Neural cell (in vitro differentiated cells): Measurements from ENCODE around the gene PPFIA1. TPM values are rescaled to one million over a fixed set of nuclear protein-coding genes. Genes with fewer than 3 reads are reported as not detected.

ENCODE experiments used
- H2AFZ ChIP-seq: fragments of 200-600, 300-800 bp; sonication (generic), shearing (Covaris generic); 2 replicates; pipeline ENCODE4 v1.6.0; 2014; ENCODE audit warnings: low read depth, mild to moderate bottlenecking, antibody characterized with exemption, low read length, moderate library complexity
- H3F3A ChIP-seq: fragments of 200-600 bp; shearing (Covaris generic); 2 replicates; pipeline ENCODE4 v1.6.1; 2016; ENCODE audit warnings: mild to moderate bottlenecking, moderate library complexity, mixed read lengths, antibody characterized with exemption, low read length; ENCODE audit not compliant: insufficient read depth, poor library complexity, severe bottlenecking
- H3K27ac ChIP-seq: fragments of 200-600, 300-800 bp; sonication (generic), shearing (Covaris generic); 2 replicates; pipeline ENCODE4 v1.5.1; 2014; ENCODE audit warnings: mild to moderate bottlenecking, low read length, moderate library complexity
- H3K27me3 ChIP-seq: fragments of 300-800, 200-600 bp; sonication (generic), shearing (Covaris generic); 2 replicates; pipeline ENCODE4 v1.6.0; 2014; ENCODE audit warnings: mild to moderate bottlenecking, low read depth, low read length, moderate library complexity; ENCODE audit not compliant: insufficient read depth
- H3K36me3 ChIP-seq: fragments of 300-800, 200-600 bp; sonication (generic), shearing (Covaris generic); 2 replicates; pipeline ENCODE4 v1.5.1; 2014; ENCODE audit warnings: mild to moderate bottlenecking, antibody characterized with exemption, low read length, moderate library complexity; ENCODE audit not compliant: insufficient read depth
- H3K4me2 ChIP-seq: fragments of 300-800, 200-600 bp; sonication (generic), shearing (Covaris generic); 2 replicates; pipeline ENCODE4 v1.6.0; 2014; ENCODE audit warnings: mild to moderate bottlenecking, low read length
- H3K4me3 ChIP-seq: fragments of 300-800, 200-600 bp; sonication (generic), shearing (Covaris generic); 2 replicates; pipeline ENCODE4 v1.5.1; 2014; ENCODE audit warnings: mild to moderate bottlenecking, low read length, moderate library complexity
- H3K79me2 ChIP-seq: fragments of 200-600 bp; shearing (Covaris generic); replicated peaks from 2 replicates; pipeline ENCODE4 v1.6.0; 2014; ENCODE audit warnings: mild to moderate bottlenecking, low read length, moderate library complexity; ENCODE audit not compliant: insufficient read depth
- H3K9ac ChIP-seq: fragments of 300-800, 200-600 bp; sonication (generic), shearing (Covaris generic); 2 replicates; pipeline ENCODE4 v1.6.1; 2016; ENCODE audit warnings: mild to moderate bottlenecking, low read length, mixed read lengths
- H3K9me2 ChIP-seq: fragments of 200-600 bp; shearing (Covaris generic); 2 replicates; pipeline ENCODE4 v1.6.1; 2016; ENCODE audit warnings: mild to moderate bottlenecking, low read length, mixed read lengths; ENCODE audit not compliant: insufficient read depth
- H3K9me3 ChIP-seq: fragments of 200-600, 300-800 bp; sonication (generic), shearing (Covaris generic); 2 replicates; pipeline ENCODE4 v1.6.1; 2016; ENCODE audit warnings: mild to moderate bottlenecking, mixed run types, low read length, moderate library complexity, mixed read lengths
- H4K20me1 ChIP-seq: fragments of 200-600 bp; shearing (Covaris generic); 2 replicates; pipeline ENCODE4 v1.6.1; 2016; ENCODE audit warnings: mild to moderate bottlenecking, mixed run types; ENCODE audit not compliant: insufficient read depth
- EP300 ChIP-seq: fragments of 450-650 bp; conservative IDR thresholded peaks from 2 replicates; pipeline ENCODE4 v1.6.1; 2014; ENCODE audit warnings: antibody characterized with exemption, mild to moderate bottlenecking, moderate library complexity; ENCODE audit not compliant: poor library complexity, severe bottlenecking
- EZH2 ChIP-seq: fragments of 200-600, 300-800 bp; shearing (Covaris generic), sonication (generic); IDR thresholded peaks from 2 replicates; pipeline ENCODE4 v1.6.1; 2014; ENCODE audit warnings: antibody characterized with exemption, low read length, borderline replicate concordance, mild to moderate bottlenecking; ENCODE audit not compliant: insufficient read depth, poor library complexity, severe bottlenecking
- MXI1 ChIP-seq: fragments of 450-650 bp; conservative IDR thresholded peaks from 2 replicates; pipeline ENCODE4 v1.6.1; 2014; ENCODE audit warnings: antibody characterized with exemption, mild to moderate bottlenecking; ENCODE audit not compliant: poor library complexity, severe bottlenecking
- POLR2AphosphoS5 ChIP-seq: IDR thresholded peaks from 2 replicates; pipeline ENCODE4 v1.6.1; 2012
- SMC3 ChIP-seq: fragments of 450-650 bp; conservative IDR thresholded peaks from 2 replicates; pipeline ENCODE4 v1.6.1; 2014; ENCODE audit warnings: antibody characterized with exemption, mild to moderate bottlenecking, moderate library complexity; ENCODE audit not compliant: poor library complexity
- TAF1 ChIP-seq: IDR thresholded peaks from 2 replicates; pipeline ENCODE4 v1.6.1; 2012; ENCODE audit warnings: low read depth
- polyA plus RNA-seq: library from polyadenylated mRNA; depleted of rRNA; stranded (reverse); fragments of >200 nt; gene quantifications from 2 replicates; pipeline ENCODE4 v1.2.3, GENCODE V29; 2014
- TF ChIP-seq, protein P1 (sequence below): IDR thresholded peaks from 2 replicates; pipeline ENCODE4 v1.6.1; 2012; ENCODE audit warnings: borderline replicate concordance

Gene PPFIA1
- polyA plus RNA-seq, 1 donor from 2014 or later: 48.9 TPM

- H3K9me2 ChIP-seq: no peaks in the 10 kb centered on the region
- no peak overlapping the region for H3K9ac ChIP-seq
- TF ChIP-seq TAF1: no peak
- H4K20me1 ChIP-seq: no peaks in the 10 kb centered on the region
- no peaks in the 10 kb centered on the region for H3K27me3 ChIP-seq
- peaks cover 7% of the 10 kb centered on the region for H3K36me3 ChIP-seq
- no peaks in the 10 kb centered on the region for H3F3A ChIP-seq
- no peak overlapping the region for H3K27ac ChIP-seq
- H3K4me2 ChIP-seq: no peak overlapping the region
- no peak overlapping the region for H2AFZ ChIP-seq
- no peak overlapping the region for H3K4me3 ChIP-seq
- no peaks in the 10 kb centered on the region for H3K9me3 ChIP-seq
- H3K79me2 ChIP-seq: no peaks in the 10 kb centered on the region
Observed at GRCh38 chr11:70427436-70427835, 156.9 kb downstream of the PPFIA1 start.

DNA sequence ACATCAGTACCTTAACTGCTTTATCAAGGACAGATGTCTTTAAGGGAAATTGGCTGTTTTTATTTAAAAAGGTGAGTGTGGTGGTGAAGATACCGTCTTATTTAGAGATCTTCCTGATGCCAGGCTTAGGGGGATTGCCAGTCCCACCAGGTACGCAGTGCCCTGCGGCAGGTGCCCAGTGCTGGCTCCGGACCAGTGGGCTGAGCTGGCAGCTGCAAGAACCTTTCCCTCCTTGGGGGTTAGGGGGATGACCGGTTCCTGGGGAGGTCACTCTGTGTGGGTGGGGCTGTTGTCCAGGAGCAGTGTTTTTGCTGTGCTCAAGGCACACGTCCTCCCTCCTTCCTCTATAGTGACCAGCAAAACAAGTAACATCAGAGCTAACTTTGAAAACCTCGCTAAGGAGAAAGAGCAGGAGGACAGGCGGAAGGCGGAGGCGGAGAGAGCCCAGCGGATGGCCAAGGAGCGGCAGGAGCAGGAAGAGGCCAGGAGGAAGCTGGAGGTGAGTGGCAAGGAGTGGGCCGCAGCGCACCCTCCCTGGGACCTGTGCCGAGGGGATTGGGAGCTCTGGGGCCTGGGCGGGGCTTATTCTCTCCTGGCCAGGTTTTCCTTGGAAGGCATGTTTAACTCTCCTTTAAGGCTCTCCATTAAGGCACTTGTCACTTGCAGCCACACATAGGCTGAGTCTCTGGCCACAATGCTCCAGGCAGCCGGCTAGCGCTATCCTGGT, 158.4 kb downstream of the PPFIA1 start:
- TF ChIP-seq MXI1 (no peak), SMC3 (no peak), EZH2 (no peak)
- TF ChIP-seq, protein P1, sequence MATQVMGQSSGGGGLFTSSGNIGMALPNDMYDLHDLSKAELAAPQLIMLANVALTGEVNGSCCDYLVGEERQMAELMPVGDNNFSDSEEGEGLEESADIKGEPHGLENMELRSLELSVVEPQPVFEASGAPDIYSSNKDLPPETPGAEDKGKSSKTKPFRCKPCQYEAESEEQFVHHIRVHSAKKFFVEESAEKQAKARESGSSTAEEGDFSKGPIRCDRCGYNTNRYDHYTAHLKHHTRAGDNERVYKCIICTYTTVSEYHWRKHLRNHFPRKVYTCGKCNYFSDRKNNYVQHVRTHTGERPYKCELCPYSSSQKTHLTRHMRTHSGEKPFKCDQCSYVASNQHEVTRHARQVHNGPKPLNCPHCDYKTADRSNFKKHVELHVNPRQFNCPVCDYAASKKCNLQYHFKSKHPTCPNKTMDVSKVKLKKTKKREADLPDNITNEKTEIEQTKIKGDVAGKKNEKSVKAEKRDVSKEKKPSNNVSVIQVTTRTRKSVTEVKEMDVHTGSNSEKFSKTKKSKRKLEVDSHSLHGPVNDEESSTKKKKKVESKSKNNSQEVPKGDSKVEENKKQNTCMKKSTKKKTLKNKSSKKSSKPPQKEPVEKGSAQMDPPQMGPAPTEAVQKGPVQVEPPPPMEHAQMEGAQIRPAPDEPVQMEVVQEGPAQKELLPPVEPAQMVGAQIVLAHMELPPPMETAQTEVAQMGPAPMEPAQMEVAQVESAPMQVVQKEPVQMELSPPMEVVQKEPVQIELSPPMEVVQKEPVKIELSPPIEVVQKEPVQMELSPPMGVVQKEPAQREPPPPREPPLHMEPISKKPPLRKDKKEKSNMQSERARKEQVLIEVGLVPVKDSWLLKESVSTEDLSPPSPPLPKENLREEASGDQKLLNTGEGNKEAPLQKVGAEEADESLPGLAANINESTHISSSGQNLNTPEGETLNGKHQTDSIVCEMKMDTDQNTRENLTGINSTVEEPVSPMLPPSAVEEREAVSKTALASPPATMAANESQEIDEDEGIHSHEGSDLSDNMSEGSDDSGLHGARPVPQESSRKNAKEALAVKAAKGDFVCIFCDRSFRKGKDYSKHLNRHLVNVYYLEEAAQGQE: no peak
- H3K36me3 ChIP-seq: peaks cover 7% of the 10 kb centered on the region
- H3K27me3 ChIP-seq: no peaks in the 10 kb centered on the region
- H3K79me2 ChIP-seq: no peaks in the 10 kb centered on the region
- no peaks in the 10 kb centered on the region for H3K9me2 ChIP-seq
- no peaks in the 10 kb centered on the region for H4K20me1 ChIP-seq
- no peak overlapping the region for H3K4me3 ChIP-seq
- H3F3A ChIP-seq: no peaks in the 10 kb centered on the region
- no peak overlapping the region for H3K27ac ChIP-seq
- no peak overlapping the region for H3K4me2 ChIP-seq
- H3K9ac ChIP-seq: no peak overlapping the region
- no peaks in the 10 kb centered on the region for H3K9me3 ChIP-seq
- H2AFZ ChIP-seq: no peak overlapping the region

- Histone ChIP-seq H3K36me3 (peaks cover 7% of the 10 kb centered on the region), H3K27me3 (no peaks in the 10 kb centered on the region)
Observed at GRCh38 chr11:70429428-70429705, 158.9 kb downstream of the PPFIA1 start.

More at GRCh38 chr11:70429428-70429705, 158.9 kb downstream of the PPFIA1 start:
- Histone ChIP-seq H4K20me1 (no peaks in the 10 kb centered on the region), H3F3A (no peaks in the 10 kb centered on the region), H3K9ac (no peak overlapping the region), H3K27ac (no peak overlapping the region), H3K4me2 (no peak overlapping the region), H2AFZ (no peak overlapping the region), H3K79me2 (no peaks in the 10 kb centered on the region), H3K4me3 (no peak overlapping the region), H3K9me2 (no peaks in the 10 kb centered on the region), H3K9me3 (no peaks in the 10 kb centered on the region)
- TF ChIP-seq POLR2AphosphoS5: no peak
- TF ChIP-seq EP300: no peak
- no peak for TF ChIP-seq SMC3
- TF ChIP-seq TAF1: no peak
